ENCODE results near the gene FARP1. TPM values are rescaled to one million over a fixed set of nuclear protein-coding genes. Genes with fewer than 3 reads are reported as not detected.

The FARP1 gene
- total RNA-seq, 1 donor from 2014 or later, result 36.5 TPM

DNA sequence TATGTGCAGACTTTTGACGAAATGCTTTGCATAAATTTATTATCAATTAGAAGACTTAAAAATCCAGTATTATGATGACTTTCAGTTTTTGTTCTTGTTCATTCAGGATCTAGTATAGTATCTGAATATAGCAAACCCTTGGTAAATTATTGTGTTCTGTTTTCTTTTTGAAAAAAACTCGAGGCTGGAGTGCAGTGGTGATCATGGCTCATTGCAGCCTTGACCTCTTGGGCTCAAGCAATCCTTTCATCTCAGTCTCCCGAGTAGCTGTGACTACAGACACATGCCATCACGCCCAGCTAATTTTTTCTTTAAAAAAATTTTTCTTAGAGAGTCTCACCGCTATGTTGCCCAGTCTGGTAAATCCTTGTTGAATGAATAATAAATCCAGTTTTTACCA is 4.6 kb downstream of the FARP1 start:
- no peak overlapping the region for H3K4me3 ChIP-seq (ENCODE audit: low read length in 3 of 3)
- H3K9me3 ChIP-seq (ENCODE audit: control insufficient read depth in 3 of 3, low read length in 3 of 3), result no peaks in the 10 kb centered on the region
- peaks cover 0 to 3% (median 0%) of the 10 kb centered on the region in 3 donors for H3K27me3 ChIP-seq (ENCODE audit: control insufficient read depth in 3 of 3, insufficient read depth in 3 of 3, low read length in 3 of 3)
- H3K27ac ChIP-seq (ENCODE audit: low read depth, low read length), result no peak overlapping the region
- peaks cover 7 to 12% (median 7%) of the 10 kb centered on the region in 3 donors for H3K4me1 ChIP-seq (ENCODE audit: control insufficient read depth in 3 of 3, insufficient read depth in 3 of 3, low read length in 3 of 3)
- no peak overlapping the region for H3K9ac ChIP-seq (ENCODE audit: low read depth in 1 of 3, low read length in 3 of 3)
- no peaks in the 10 kb centered on the region for H3K36me3 ChIP-seq (ENCODE audit: control insufficient read depth in 3 of 3, insufficient read depth in 3 of 3, low read length in 3 of 3)

DNA sequence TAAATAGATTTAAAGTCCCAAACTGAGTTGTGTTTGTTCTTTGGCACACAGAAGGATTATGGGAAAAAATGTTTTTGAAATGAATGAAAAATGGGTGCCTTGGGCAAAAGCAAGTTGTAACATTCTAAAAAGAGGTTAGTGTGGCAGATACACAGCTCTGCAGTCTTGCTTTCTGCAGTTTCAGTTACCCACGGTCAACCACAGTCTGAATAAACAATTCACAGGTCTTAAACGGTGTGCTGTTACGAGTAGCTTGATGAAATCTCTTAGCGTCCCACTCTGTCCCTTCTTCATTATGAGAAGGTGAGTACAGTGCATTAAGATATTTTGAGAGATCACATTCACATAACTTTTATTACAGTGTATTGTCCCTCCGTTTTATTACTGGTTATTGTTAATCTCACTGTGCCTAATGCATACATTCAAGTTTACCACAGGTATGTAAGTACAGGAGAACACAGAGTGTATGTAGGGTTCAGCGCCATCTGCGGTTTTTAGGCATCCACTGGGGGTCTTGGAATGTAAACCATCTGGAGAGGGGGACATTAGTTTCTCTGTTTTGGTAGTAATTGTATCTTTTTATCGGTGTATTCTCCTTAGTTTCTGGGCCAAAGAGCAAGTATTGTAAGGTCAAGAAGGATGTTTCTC is 8.1 kb downstream of the FARP1 start:
- H3K27me3 ChIP-seq (ENCODE audit: control insufficient read depth in 3 of 3, insufficient read depth in 3 of 3, low read length in 3 of 3), result peaks cover 0 to 3% (median 0%) of the 10 kb centered on the region in 3 donors
- H3K4me1 ChIP-seq (ENCODE audit: control insufficient read depth in 3 of 3, insufficient read depth in 3 of 3, low read length in 3 of 3), result no peaks in the 10 kb centered on the region
- no peak overlapping the region for H3K9ac ChIP-seq (ENCODE audit: low read depth in 1 of 3, low read length in 3 of 3)
- H3K9me3 ChIP-seq (ENCODE audit: control insufficient read depth in 3 of 3, low read length in 3 of 3), result no peaks in the 10 kb centered on the region
- H3K36me3 ChIP-seq (ENCODE audit: control insufficient read depth in 3 of 3, insufficient read depth in 3 of 3, low read length in 3 of 3), result no peaks in the 10 kb centered on the region
- no peak overlapping the region for H3K4me3 ChIP-seq (ENCODE audit: low read length in 3 of 3)
- H3K27ac ChIP-seq (ENCODE audit: low read depth, low read length), result no peak overlapping the region

- peaks cover 0 to 4% (median 0%) of the 10 kb centered on the region in 3 donors for H3K4me1 ChIP-seq (ENCODE audit: control insufficient read depth in 3 of 3, insufficient read depth in 3 of 3, low read length in 3 of 3)
- H3K9me3 ChIP-seq (ENCODE audit: control insufficient read depth in 3 of 3, low read length in 3 of 3), result no peaks in the 10 kb centered on the region
- no peaks in the 10 kb centered on the region for H3K36me3 ChIP-seq (ENCODE audit: control insufficient read depth in 3 of 3, insufficient read depth in 3 of 3, low read length in 3 of 3)
- H3K27me3 ChIP-seq (ENCODE audit: control insufficient read depth in 3 of 3, insufficient read depth in 3 of 3, low read length in 3 of 3), result no peaks in the 10 kb centered on the region
- H3K9ac ChIP-seq (ENCODE audit: low read depth in 1 of 3, low read length in 3 of 3), result no peak overlapping the region
- H3K4me3 ChIP-seq (ENCODE audit: low read length in 3 of 3), result no peak overlapping the region
- no peak overlapping the region for H3K27ac ChIP-seq (ENCODE audit: low read depth, low read length)
Measured at GRCh38 chr13:98155475-98156109, 12.7 kb downstream of the FARP1 start.

DNA sequence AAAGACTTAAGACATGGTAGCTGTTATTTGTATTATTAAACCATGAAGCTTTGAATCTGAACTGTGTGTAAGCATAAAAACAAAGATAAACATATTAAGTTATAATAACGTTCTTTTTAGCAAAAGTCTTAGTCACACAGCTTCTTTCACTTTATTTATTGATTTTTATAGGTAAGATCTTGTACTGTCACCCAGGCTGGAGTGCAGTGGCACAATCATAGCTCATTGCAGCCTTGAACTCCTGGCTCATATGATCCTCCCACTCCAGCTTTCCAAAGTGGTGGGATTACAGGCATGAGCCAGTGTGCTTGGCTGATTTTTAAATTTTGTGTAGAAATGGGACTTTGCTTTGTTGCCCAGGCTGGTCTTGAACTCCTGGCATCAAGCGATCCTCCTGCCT is 13.4 kb downstream of the FARP1 start:
- H3K27me3 ChIP-seq (ENCODE audit: control insufficient read depth in 3 of 3, insufficient read depth in 3 of 3, low read length in 3 of 3), result no peaks in the 10 kb centered on the region
- no peaks in the 10 kb centered on the region for H3K36me3 ChIP-seq (ENCODE audit: control insufficient read depth in 3 of 3, insufficient read depth in 3 of 3, low read length in 3 of 3)
- no peak overlapping the region for H3K4me3 ChIP-seq (ENCODE audit: low read length in 3 of 3)
- H3K4me1 ChIP-seq (ENCODE audit: control insufficient read depth in 3 of 3, insufficient read depth in 3 of 3, low read length in 3 of 3), result peaks cover 0 to 4% (median 0%) of the 10 kb centered on the region in 3 donors
- no peak overlapping the region for H3K27ac ChIP-seq (ENCODE audit: low read depth, low read length)
- no peaks in the 10 kb centered on the region for H3K9me3 ChIP-seq (ENCODE audit: control insufficient read depth in 3 of 3, low read length in 3 of 3)
- H3K9ac ChIP-seq (ENCODE audit: low read depth in 1 of 3, low read length in 3 of 3), result no peak overlapping the region

GRCh38 chr13:98157188-98157587 is 14.3 kb downstream of the FARP1 start:
- Histone ChIP-seq H3K27ac (ENCODE audit: low read depth, low read length) (no peak overlapping the region), H3K9me3 (ENCODE audit: control insufficient read depth in 3 of 3, low read length in 3 of 3) (no peaks in the 10 kb centered on the region), H3K4me1 (ENCODE audit: control insufficient read depth in 3 of 3, insufficient read depth in 3 of 3, low read length in 3 of 3) (peaks cover 0 to 4% (median 0%) of the 10 kb centered on the region in 3 donors), H3K27me3 (ENCODE audit: control insufficient read depth in 3 of 3, insufficient read depth in 3 of 3, low read length in 3 of 3) (no peaks in the 10 kb centered on the region), H3K4me3 (ENCODE audit: low read length in 3 of 3) (no peak overlapping the region), H3K9ac (ENCODE audit: low read depth in 1 of 3, low read length in 3 of 3) (no peak overlapping the region), H3K36me3 (ENCODE audit: control insufficient read depth in 3 of 3, insufficient read depth in 3 of 3, low read length in 3 of 3) (no peaks in the 10 kb centered on the region)

- Histone ChIP-seq H3K4me1 (ENCODE audit: control insufficient read depth in 3 of 3, insufficient read depth in 3 of 3, low read length in 3 of 3) (peaks cover 0 to 4% (median 0%) of the 10 kb centered on the region in 3 donors), H3K27ac (ENCODE audit: low read depth, low read length) (no peak overlapping the region), H3K36me3 (ENCODE audit: control insufficient read depth in 3 of 3, insufficient read depth in 3 of 3, low read length in 3 of 3) (no peaks in the 10 kb centered on the region), H3K9ac (ENCODE audit: low read depth in 1 of 3, low read length in 3 of 3) (no peak overlapping the region), H3K27me3 (ENCODE audit: control insufficient read depth in 3 of 3, insufficient read depth in 3 of 3, low read length in 3 of 3) (no peaks in the 10 kb centered on the region), H3K9me3 (ENCODE audit: control insufficient read depth in 3 of 3, low read length in 3 of 3) (no peaks in the 10 kb centered on the region), H3K4me3 (ENCODE audit: low read length in 3 of 3) (no peak overlapping the region)
Measured at GRCh38 chr13:98157609-98158008, 14.7 kb downstream of the FARP1 start.

DNA sequence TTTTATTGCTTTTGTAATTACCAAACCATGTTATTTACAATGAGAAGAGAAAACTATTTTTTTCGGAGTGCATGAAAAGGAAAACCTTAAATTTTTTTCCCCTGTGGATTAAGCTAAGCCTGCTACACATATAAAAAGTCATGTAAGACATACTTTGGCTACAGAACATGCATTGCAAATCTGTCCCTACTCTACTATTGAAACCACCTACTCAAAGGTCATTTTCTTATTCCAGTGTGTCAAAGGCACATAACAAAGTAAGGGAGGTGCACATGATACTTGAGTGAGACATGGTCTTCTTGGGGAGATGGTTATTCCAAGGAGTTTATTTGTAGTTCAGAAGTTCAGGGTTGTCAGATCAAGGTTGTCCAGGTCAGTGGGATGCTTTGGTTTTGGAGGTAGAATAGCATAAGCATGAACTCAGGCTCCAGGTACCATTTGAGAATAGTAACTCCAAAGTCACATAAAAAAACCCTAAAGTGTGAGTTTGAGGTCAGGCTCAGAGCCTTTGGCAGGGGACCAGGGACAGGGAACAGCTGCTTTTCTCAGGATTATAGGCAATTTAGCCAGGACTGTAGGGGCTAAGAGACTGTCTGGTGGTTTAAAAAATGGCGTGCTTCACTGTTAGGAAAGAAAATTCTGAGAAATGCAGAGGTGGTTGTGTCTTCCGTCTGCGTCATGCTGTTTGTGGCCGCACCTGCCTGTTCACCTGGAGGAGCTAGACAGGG is 15.4 kb downstream of the FARP1 start:
- no peak overlapping the region for H3K27ac ChIP-seq (ENCODE audit: low read depth, low read length)
- H3K27me3 ChIP-seq (ENCODE audit: control insufficient read depth in 3 of 3, insufficient read depth in 3 of 3, low read length in 3 of 3), result no peaks in the 10 kb centered on the region
- H3K36me3 ChIP-seq (ENCODE audit: control insufficient read depth in 3 of 3, insufficient read depth in 3 of 3, low read length in 3 of 3), result no peaks in the 10 kb centered on the region
- H3K4me1 ChIP-seq (ENCODE audit: control insufficient read depth in 3 of 3, insufficient read depth in 3 of 3, low read length in 3 of 3), result peaks cover 0 to 4% (median 0%) of the 10 kb centered on the region in 3 donors
- no peak overlapping the region for H3K4me3 ChIP-seq (ENCODE audit: low read length in 3 of 3)
- no peaks in the 10 kb centered on the region for H3K9me3 ChIP-seq (ENCODE audit: control insufficient read depth in 3 of 3, low read length in 3 of 3)
- H3K9ac ChIP-seq (ENCODE audit: low read depth in 1 of 3, low read length in 3 of 3), result no peak overlapping the region

DNA sequence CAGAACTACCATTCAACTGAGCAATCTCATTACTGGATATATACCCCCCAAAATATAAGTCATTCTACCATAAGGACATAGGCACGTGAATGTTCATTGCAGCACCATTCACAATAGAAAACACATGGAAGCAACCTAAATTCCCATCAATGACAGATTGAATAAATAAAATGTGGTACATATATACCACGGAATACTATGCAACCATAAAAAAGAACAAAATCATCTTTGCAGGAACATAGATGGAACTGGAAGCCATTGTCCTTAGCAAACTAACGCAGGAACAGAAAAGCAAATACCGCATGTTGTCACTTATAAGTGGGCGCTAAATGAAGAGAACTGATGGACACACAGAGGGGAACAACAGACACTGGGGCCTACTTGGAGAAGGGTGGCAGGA is 20.0 kb downstream of the FARP1 start:
- no peak overlapping the region for H3K9ac ChIP-seq (ENCODE audit: low read depth in 1 of 3, low read length in 3 of 3)
- H3K36me3 ChIP-seq (ENCODE audit: control insufficient read depth in 3 of 3, insufficient read depth in 3 of 3, low read length in 3 of 3), result no peaks in the 10 kb centered on the region
- no peak overlapping the region for H3K4me3 ChIP-seq (ENCODE audit: low read length in 3 of 3)
- no peaks in the 10 kb centered on the region for H3K27me3 ChIP-seq (ENCODE audit: control insufficient read depth in 3 of 3, insufficient read depth in 3 of 3, low read length in 3 of 3)
- peaks cover 0 to 4% (median 0%) of the 10 kb centered on the region in 3 donors for H3K4me1 ChIP-seq (ENCODE audit: control insufficient read depth in 3 of 3, insufficient read depth in 3 of 3, low read length in 3 of 3)
- no peaks in the 10 kb centered on the region for H3K9me3 ChIP-seq (ENCODE audit: control insufficient read depth in 3 of 3, low read length in 3 of 3)
- H3K27ac ChIP-seq (ENCODE audit: low read depth, low read length), result no peak overlapping the region

DNA sequence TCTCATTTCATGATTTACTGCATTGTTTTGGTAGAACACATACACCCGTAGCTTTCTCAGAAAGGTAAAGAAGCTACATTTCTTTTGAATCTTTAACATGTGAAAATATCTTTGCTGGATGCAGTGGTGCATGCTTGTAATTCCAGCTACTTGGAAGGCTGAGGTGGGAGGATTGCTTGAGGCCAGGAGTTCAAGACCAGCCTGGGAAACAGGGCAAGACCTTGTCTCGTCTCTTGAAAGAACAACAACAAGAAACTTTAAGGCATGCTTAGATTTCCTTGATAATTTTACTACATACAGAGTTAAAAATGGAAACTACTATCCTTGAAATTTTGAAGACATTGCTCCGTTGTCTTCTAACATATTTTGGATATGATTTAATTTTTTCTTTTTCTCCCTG is 26.4 kb downstream of the FARP1 start:
- Histone ChIP-seq H3K4me1 (ENCODE audit: control insufficient read depth in 3 of 3, insufficient read depth in 3 of 3, low read length in 3 of 3) (peaks cover 24 to 34% (median 24%) of the 10 kb centered on the region in 3 donors), H3K9me3 (ENCODE audit: control insufficient read depth in 3 of 3, low read length in 3 of 3) (no peaks in the 10 kb centered on the region), H3K4me3 (ENCODE audit: low read length in 3 of 3) (no peak overlapping the region), H3K27me3 (ENCODE audit: control insufficient read depth in 3 of 3, insufficient read depth in 3 of 3, low read length in 3 of 3) (peaks cover 0 to 4% (median 0%) of the 10 kb centered on the region in 3 donors), H3K27ac (ENCODE audit: low read depth, low read length) (no peak overlapping the region), H3K9ac (ENCODE audit: low read depth in 1 of 3, low read length in 3 of 3) (no peak overlapping the region), H3K36me3 (ENCODE audit: control insufficient read depth in 3 of 3, insufficient read depth in 3 of 3, low read length in 3 of 3) (no peaks in the 10 kb centered on the region)
